ENCODE measurements around the gene PAFAH2. TPM values are rescaled to one million over a fixed set of nuclear protein-coding genes. Genes with fewer than 3 reads are reported as not detected.

Gene PAFAH2
- polyA plus RNA-seq, 1 experiment = 11.8 TPM

DNA sequence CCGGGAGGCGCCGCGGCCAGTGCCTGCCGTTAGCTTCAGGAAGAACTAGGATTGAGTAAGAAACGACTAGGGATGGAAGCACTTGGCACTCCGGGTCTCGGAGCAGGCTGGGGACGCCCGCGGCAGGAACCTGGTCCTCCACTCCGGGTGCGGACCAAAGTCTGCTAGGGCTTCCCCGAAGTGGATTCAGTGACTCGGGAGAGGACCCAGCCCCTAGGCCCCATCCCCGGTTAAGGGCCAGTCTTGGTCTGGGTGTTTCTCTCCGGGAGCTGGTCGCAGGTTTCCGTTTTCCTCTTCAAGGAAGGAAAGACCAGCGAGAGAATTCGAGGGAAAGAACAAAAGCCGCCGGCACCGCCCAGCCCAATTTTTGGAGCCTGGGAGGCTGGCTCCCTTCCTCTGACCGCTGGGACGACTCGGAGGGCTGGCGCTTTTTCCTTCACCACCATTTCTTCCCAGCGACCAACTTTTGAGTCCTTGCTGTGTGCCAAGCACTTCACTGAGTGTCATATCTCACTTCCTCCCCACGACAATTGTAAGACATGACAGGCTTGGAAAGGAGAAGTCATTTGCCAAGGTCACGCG lies 74.8 kb downstream of the PAFAH2 start:
- Histone ChIP-seq H3K27me3 (ENCODE audit: control insufficient read depth, insufficient read depth, low read length) (peaks cover 4% of the 10 kb centered on the region), H3K27ac (ENCODE audit: low read depth, low read length) (no peak overlapping the region), H3K9me3 (ENCODE audit: control insufficient read depth, insufficient read depth, low read length) (no peaks in the 10 kb centered on the region; the same call in 1 of the 2 replicates), H3K4me3 (ENCODE audit: low read depth, low read length) (peak overlapping the region; percentile 59)
- CTCF ChIA-PET = interaction anchor here (1.4 kb wide), 1 partner anchor 27 kb away, joined by 10 read pairs; no protein-coding TSS in a partner anchor
- TF ChIP-seq, protein P1, sequence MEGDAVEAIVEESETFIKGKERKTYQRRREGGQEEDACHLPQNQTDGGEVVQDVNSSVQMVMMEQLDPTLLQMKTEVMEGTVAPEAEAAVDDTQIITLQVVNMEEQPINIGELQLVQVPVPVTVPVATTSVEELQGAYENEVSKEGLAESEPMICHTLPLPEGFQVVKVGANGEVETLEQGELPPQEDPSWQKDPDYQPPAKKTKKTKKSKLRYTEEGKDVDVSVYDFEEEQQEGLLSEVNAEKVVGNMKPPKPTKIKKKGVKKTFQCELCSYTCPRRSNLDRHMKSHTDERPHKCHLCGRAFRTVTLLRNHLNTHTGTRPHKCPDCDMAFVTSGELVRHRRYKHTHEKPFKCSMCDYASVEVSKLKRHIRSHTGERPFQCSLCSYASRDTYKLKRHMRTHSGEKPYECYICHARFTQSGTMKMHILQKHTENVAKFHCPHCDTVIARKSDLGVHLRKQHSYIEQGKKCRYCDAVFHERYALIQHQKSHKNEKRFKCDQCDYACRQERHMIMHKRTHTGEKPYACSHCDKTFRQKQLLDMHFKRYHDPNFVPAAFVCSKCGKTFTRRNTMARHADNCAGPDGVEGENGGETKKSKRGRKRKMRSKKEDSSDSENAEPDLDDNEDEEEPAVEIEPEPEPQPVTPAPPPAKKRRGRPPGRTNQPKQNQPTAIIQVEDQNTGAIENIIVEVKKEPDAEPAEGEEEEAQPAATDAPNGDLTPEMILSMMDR (IDR thresholded peaks at IDR 0.05; ENCODE audit: low read depth, low read length) = no peak
- POLR2A ChIA-PET = interaction anchor here (0.5 to 1.0 kb wide), 2 partner anchors 30 to 1247 kb away, joined by 3 to 12 read pairs; no protein-coding TSS in a partner anchor
- DNase-seq (ENCODE audit: low read depth, low spot score) = no peak

DNA sequence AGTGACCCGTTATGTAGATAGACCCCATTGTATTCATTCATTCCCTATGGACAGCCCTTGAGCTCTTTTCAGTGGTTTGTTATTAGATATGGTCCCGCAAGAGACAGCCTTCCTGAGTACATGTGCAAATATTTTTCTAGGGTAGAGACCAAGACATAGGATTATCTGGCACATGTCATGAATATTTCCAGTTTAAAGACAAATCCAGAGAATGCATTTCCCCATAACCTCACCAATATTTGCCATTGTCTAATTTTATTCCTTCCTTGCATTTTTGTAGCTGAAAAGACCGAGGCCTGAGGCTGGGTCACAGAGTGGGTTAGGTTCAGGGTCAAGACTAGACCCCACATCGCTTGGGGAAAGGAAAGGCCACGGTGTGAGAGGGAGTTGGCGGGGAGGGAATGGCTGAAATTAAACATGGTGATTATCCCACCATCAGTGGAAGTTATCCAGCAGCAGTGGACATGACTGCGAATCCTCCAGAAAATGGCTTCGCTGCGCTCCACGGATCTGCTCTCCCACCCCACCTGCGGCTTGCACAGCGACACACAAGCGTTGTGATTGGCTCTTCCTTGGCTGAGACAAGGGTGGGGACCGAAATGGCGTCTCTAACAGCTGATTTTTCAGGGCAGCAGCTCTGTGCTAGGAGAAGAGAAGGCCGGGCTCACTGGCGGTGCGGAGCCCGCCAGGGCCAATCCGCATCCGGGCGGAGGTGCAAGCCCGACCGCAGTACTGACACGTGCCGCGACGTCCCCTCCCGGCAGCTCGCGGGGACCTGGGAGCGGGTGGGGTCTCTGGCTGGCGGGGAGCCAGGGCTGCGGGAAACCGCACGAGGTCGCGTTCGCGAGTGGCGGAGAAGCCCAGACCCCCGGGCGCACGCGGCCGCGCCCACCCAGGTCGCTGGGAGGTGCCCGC lies 75.5 kb downstream of the PAFAH2 start:
- CTCF ChIA-PET = interaction anchor here (1.4 kb wide), 1 partner anchor 27 kb away, joined by 10 read pairs; no protein-coding TSS in a partner anchor
- POLR2A ChIA-PET = interaction anchor here (0.5 to 1.0 kb wide), 2 partner anchors 31 to 1246 kb away, joined by 3 to 12 read pairs; no protein-coding TSS in a partner anchor
- TF ChIP-seq, protein P1 (IDR thresholded peaks at IDR 0.05; ENCODE audit: low read depth, low read length) = no peak
- H3K4me3 ChIP-seq (ENCODE audit: low read depth, low read length) = peak overlapping the region; percentile 59
- H3K9me3 ChIP-seq (ENCODE audit: control insufficient read depth, insufficient read depth, low read length) = no peaks in the 10 kb centered on the region; the same call in 1 of the 2 replicates
- H3K27me3 ChIP-seq (ENCODE audit: control insufficient read depth, insufficient read depth, low read length) = peaks cover 4% of the 10 kb centered on the region
- no peak for DNase-seq (ENCODE audit: low read depth, low spot score)
- H3K27ac ChIP-seq (ENCODE audit: low read depth, low read length) = no peak overlapping the region

DNA sequence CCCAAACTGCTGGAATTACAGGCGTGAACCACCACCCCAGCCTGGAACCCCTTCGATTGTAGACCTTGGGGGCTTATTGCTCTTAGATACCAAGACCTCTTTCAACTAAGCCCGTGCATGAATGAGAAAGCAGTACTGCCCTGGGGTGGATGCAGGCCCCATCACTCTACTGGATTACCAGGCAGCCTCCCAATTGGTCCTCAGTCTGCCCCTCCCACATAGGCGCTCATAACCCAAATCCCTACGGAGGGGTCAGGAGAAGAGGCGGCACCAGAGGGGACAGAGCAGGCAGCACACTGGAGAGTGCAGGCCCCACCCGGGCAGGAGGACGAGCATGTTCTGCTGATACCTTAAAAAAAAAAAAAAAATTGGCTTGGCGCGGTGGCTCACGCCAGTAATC lies 79.2 kb downstream of the PAFAH2 start:
- no peaks in the 10 kb centered on the region; the same call in 1 of the 2 replicates for H3K9me3 ChIP-seq (ENCODE audit: control insufficient read depth, insufficient read depth, low read length)
- H3K27ac ChIP-seq (ENCODE audit: low read depth, low read length) = no peak overlapping the region
- TF ChIP-seq, protein P1 (IDR thresholded peaks at IDR 0.05; ENCODE audit: low read depth, low read length) = no peak
- H3K4me3 ChIP-seq (ENCODE audit: low read depth, low read length) = no peak overlapping the region
- H3K27me3 ChIP-seq (ENCODE audit: control insufficient read depth, insufficient read depth, low read length) = no peaks in the 10 kb centered on the region
- CTCF ChIA-PET = no interaction called here
- DNase-seq (ENCODE audit: low read depth, low spot score) = no peak
- POLR2A ChIA-PET = no interaction called here

DNA sequence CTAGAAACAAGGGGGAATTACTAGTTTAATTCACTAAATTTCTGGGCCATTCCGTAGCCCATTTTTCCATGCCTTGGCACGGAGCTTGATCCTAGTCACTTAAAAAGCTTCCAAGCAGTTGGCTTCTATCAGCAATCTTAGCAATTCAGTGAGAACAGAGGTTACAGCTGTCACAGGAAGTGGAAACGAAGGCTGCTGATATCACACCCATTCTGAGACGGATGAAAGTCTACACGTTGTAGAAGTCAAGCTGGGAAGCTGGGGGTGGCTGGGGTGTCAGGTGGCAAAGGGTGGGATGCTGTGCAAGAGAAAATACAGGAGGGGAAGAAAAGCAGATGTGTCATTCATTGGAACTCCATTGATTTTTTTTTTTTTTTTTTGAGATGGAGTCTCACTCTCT lies 79.9 kb downstream of the PAFAH2 start:
- CTCF ChIA-PET = interaction anchor here (0.7 to 0.9 kb wide), 2 partner anchors 22 to 23 kb away, joined by 3 to 5 read pairs; no protein-coding TSS in a partner anchor

More for the DNA sequence above, 79.9 kb downstream of the PAFAH2 start:
- POLR2A ChIA-PET = interaction anchor here (0.8 kb wide), 1 partner anchor 22 kb away, joined by 5 read pairs; no protein-coding TSS in a partner anchor
- Histone ChIP-seq H3K4me3 (ENCODE audit: low read depth, low read length) (no peak overlapping the region), H3K27me3 (ENCODE audit: control insufficient read depth, insufficient read depth, low read length) (no peaks in the 10 kb centered on the region), H3K9me3 (ENCODE audit: control insufficient read depth, insufficient read depth, low read length) (no peaks in the 10 kb centered on the region; the same call in 1 of the 2 replicates), H3K27ac (ENCODE audit: low read depth, low read length) (no peak overlapping the region)
- no peak for DNase-seq (ENCODE audit: low read depth, low spot score)
- TF ChIP-seq, protein P1 (IDR thresholded peaks at IDR 0.05; ENCODE audit: low read depth, low read length) = no peak
